Measurements from ENCODE around the gene EDRF1. TPM values are rescaled to one million over a fixed set of nuclear protein-coding genes. Genes with fewer than 3 reads are reported as not detected.

Gene EDRF1
- total and polyA plus RNA-seq, 2 of the 13 experiments (the other 11 are each of a cell fraction or from before 2014, with no cell fraction given): 16.9 to 26.7 TPM

DNA sequence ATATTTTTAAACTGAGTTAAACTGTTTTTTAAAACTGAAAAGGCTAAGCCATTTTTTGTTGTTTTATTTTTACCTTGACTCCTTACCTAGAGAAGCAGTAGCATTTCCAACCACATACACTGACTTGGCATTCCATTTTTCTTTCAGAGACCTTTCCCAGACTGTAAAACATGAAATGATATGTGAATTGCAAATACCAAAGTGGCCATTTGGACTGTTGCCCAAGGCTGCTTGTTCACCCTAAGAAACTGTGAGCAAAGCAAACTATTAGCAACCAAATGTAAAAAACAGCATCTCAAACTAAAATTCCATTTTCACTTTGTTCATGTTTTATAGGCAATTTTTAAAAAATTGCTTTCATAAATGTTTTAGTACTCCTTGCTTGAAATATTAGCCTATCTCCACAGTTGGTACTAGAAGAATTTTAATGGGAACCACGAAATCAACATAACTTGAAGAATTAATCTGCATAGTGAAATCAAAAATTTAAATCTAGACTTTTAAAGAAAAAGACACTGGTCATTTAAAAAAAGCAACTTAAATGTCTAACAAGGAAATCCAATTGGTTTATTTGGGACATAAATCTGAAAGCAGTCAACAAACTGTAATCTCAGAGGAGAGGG, 92.7 kb downstream of the EDRF1 start:
- Histone ChIP-seq H3K9ac (ENCODE audit: insufficient read depth, low read depth, low read length) (no peak overlapping the region), H2AFZ (ENCODE audit: low read length) (no peak overlapping the region), H3K79me2 (ENCODE audit: insufficient read depth, low read length) (no peaks in the 10 kb centered on the region), H3K27me3 (ENCODE audit: control insufficient read depth in 1 of 2, insufficient read depth in 2 of 2, low read length in 2 of 2) (no peaks in the 10 kb centered on the region), H3K27ac (ENCODE audit: extremely low read length, insufficient read depth, low read length) (no peak overlapping the region), H4K20me1 (ENCODE audit: insufficient read depth, low read length) (no peaks in the 10 kb centered on the region), H3K4me2 (ENCODE audit: low read depth, low read length) (no peak overlapping the region), H3K4me3 (replicated peaks in 1 of 3; ENCODE audit: insufficient read depth in 1 of 3, low read depth in 2 of 3, low read length in 3 of 3) (no peak overlapping the region), H3K36me3 (replicated peaks in 1 of 2; ENCODE audit: control insufficient read depth in 1 of 2, insufficient read depth in 2 of 2, low read length in 2 of 2) (peaks cover 9 to 12% of the 10 kb centered on the region in 2 experiments), H3K4me1 (ENCODE audit: insufficient read depth, low read length) (no peaks in the 10 kb centered on the region), H3K9me3 (ENCODE audit: low read length) (no peaks in the 10 kb centered on the region)
- DNase-seq (ENCODE audit: low spot score) (no peak), FAIRE-seq (no peak), ATAC-seq (no peak)
- no TSS peak for BruUV-seq (replicated peaks)
- in situ Hi-C loops (cut with HindIII; ENCODE audit: extremely low pct_ligation_motif_present, low pct_unique_long_range_greater_than_20kb) (no loop called here), intact Hi-C loops (cut with micrococcal nuclease; ENCODE audit: unreplicated experiment) (no loop called here)
- no peak for TF ChIP-seq ZIK1 (CRISPR knock-in tag; IDR thresholded peaks at IDR 0.05; ENCODE audit: borderline replicate concordance, low read depth)
- no peak for TF ChIP-seq PTBP1 (IDR thresholded peaks at IDR 0.05; ENCODE audit: low read depth, low read length, poor library complexity, severe bottlenecking)
- no peak for TF ChIP-seq RBFOX2 (IDR thresholded peaks at IDR 0.05; ENCODE audit: low read depth, low read length)
- no peak for TF ChIP-seq ZNF263 (CRISPR knock-in tag; IDR thresholded peaks at IDR 0.05)
- TF ChIP-seq, protein P1, sequence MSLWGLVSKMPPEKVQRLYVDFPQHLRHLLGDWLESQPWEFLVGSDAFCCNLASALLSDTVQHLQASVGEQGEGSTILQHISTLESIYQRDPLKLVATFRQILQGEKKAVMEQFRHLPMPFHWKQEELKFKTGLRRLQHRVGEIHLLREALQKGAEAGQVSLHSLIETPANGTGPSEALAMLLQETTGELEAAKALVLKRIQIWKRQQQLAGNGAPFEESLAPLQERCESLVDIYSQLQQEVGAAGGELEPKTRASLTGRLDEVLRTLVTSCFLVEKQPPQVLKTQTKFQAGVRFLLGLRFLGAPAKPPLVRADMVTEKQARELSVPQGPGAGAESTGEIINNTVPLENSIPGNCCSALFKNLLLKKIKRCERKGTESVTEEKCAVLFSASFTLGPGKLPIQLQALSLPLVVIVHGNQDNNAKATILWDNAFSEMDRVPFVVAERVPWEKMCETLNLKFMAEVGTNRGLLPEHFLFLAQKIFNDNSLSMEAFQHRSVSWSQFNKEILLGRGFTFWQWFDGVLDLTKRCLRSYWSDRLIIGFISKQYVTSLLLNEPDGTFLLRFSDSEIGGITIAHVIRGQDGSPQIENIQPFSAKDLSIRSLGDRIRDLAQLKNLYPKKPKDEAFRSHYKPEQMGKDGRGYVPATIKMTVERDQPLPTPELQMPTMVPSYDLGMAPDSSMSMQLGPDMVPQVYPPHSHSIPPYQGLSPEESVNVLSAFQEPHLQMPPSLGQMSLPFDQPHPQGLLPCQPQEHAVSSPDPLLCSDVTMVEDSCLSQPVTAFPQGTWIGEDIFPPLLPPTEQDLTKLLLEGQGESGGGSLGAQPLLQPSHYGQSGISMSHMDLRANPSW (CRISPR knock-in tag; IDR thresholded peaks at IDR 0.05; ENCODE audit: borderline replicate concordance): no peak
- TF ChIP-seq KDM1A (CRISPR knock-in tag; IDR thresholded peaks at IDR 0.05): no peak
- TF ChIP-seq ZNF615 (CRISPR knock-in tag; IDR thresholded peaks at IDR 0.05; ENCODE audit: borderline replicate concordance): no peak
- no peak for TF ChIP-seq ZNF121 (CRISPR knock-in tag; IDR thresholded peaks at IDR 0.05)
- TF ChIP-seq ZNF143 (CRISPR knock-in tag; IDR thresholded peaks at IDR 0.05): no peak
- no peak for TF ChIP-seq TEAD3 (CRISPR knock-in tag; optimal IDR thresholded peaks at IDR 0.05; ENCODE audit: borderline replicate concordance)
- TF ChIP-seq, protein P2, sequence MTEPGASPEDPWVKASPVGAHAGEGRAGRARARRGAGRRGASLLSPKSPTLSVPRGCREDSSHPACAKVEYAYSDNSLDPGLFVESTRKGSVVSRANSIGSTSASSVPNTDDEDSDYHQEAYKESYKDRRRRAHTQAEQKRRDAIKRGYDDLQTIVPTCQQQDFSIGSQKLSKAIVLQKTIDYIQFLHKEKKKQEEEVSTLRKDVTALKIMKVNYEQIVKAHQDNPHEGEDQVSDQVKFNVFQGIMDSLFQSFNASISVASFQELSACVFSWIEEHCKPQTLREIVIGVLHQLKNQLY (CRISPR knock-in tag; IDR thresholded peaks at IDR 0.05): no peak
- TF ChIP-seq, protein P3, sequence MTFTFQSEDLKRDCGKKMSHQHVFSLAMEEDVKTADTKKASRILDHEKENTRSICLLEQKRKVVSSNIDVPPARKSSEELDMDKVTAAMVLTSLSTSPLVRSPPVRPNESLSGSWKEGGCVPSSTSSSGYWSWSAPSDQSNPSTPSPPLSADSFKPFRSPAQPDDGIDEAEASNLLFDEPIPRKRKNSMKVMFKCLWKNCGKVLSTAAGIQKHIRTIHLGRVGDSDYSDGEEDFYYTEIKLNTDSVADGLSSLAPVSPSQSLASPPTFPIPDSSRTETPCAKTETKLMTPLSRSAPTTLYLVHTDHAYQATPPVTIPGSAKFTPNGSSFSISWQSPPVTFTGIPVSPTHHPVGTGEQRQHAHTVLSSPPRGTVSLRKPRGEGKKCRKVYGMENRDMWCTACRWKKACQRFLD (CRISPR knock-in tag; IDR thresholded peaks at IDR 0.05; ENCODE audit: borderline replicate concordance): no peak
- no peak for TF ChIP-seq ZNF703 (CRISPR knock-in tag; IDR thresholded peaks at IDR 0.05; ENCODE audit: borderline replicate concordance)
- TF ChIP-seq, protein P4, sequence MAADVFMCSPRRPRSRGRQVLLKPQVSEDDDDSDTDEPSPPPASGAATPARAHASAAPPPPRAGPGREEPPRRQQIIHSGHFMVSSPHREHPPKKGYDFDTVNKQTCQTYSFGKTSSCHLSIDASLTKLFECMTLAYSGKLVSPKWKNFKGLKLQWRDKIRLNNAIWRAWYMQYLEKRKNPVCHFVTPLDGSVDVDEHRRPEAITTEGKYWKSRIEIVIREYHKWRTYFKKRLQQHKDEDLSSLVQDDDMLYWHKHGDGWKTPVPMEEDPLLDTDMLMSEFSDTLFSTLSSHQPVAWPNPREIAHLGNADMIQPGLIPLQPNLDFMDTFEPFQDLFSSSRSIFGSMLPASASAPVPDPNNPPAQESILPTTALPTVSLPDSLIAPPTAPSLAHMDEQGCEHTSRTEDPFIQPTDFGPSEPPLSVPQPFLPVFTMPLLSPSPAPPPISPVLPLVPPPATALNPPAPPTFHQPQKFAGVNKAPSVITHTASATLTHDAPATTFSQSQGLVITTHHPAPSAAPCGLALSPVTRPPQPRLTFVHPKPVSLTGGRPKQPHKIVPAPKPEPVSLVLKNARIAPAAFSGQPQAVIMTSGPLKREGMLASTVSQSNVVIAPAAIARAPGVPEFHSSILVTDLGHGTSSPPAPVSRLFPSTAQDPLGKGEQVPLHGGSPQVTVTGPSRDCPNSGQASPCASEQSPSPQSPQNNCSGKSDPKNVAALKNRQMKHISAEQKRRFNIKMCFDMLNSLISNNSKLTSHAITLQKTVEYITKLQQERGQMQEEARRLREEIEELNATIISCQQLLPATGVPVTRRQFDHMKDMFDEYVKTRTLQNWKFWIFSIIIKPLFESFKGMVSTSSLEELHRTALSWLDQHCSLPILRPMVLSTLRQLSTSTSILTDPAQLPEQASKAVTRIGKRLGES (CRISPR knock-in tag; IDR thresholded peaks at IDR 0.05; ENCODE audit: borderline replicate concordance): no peak
- ChIA-PET POLR2A (no interaction called here), CTCF (ENCODE audit: low intra/inter-chr PET ratio, low total read pairs) (no interaction called here)
- 92% methylated on average over 1 of the region's 1 CpG for WGBS (ENCODE audit: low lambda C conversion rate)

All from HepG2 (cell line).